HL-60 (cell line): ENCODE measurements around the gene TP73.

Source experiments
- POLR2AphosphoS5 ChIP-seq: IDR thresholded peaks from 2 replicates; pipeline ENCODE4 v1.6.1; 2012; ENCODE audit warnings: low read depth
- REST ChIP-seq: IDR thresholded peaks from 2 replicates; pipeline ENCODE4 v1.6.1; 2012; ENCODE audit warnings: low read depth; ENCODE audit not compliant: insufficient replicate concordance
- TF ChIP-seq, protein P1 (sequence below): IDR thresholded peaks from one replicate; pipeline ENCODE4 v1.5.1; 2011; ENCODE audit warnings: low read length, control low read depth, inconsistent platforms; ENCODE audit not compliant: insufficient read depth

- no peak for TF ChIP-seq REST
- TF ChIP-seq, protein P1, sequence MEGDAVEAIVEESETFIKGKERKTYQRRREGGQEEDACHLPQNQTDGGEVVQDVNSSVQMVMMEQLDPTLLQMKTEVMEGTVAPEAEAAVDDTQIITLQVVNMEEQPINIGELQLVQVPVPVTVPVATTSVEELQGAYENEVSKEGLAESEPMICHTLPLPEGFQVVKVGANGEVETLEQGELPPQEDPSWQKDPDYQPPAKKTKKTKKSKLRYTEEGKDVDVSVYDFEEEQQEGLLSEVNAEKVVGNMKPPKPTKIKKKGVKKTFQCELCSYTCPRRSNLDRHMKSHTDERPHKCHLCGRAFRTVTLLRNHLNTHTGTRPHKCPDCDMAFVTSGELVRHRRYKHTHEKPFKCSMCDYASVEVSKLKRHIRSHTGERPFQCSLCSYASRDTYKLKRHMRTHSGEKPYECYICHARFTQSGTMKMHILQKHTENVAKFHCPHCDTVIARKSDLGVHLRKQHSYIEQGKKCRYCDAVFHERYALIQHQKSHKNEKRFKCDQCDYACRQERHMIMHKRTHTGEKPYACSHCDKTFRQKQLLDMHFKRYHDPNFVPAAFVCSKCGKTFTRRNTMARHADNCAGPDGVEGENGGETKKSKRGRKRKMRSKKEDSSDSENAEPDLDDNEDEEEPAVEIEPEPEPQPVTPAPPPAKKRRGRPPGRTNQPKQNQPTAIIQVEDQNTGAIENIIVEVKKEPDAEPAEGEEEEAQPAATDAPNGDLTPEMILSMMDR = no peak
- TF ChIP-seq POLR2AphosphoS5 = no peak
Observed at GRCh38 chr1:3745590-3746381, 93.5 kb downstream of the TP73 start.
